HUDEP-2 (cell line): ENCODE results near the gene NCAM1.
"Not testable (repeated sequence)": the region's sequence is repeated elsewhere in the genome, so short reads cannot be mapped to it uniquely, and the experiment has no call there.

Experiments used
- DNase-seq, 76 experiments: peaks; one replicate each; lab custom pipeline; 2025; ENCODE audit not compliant: unreplicated experiment in 76 of 76; lab: John Stamatoyannopoulos, UW

Gene NCAM1

GRCh38 chr11:112961146-112961668 is at the start of gene NCAM1:
Gene NCAM1 (plus strand): TSS chr11:112961420.
- peak in 2 of 76 experiments; percentile 1 to 2 for DNase-seq

- DNase-seq = no peak
Observed at GRCh38 chr11:112922606-112923005, 38.6 kb upstream of the NCAM1 start.

GRCh38 chr11:112924836-112925235 is 36.4 kb upstream of the NCAM1 start:
- not testable (repeated sequence) for DNase-seq

DNA sequence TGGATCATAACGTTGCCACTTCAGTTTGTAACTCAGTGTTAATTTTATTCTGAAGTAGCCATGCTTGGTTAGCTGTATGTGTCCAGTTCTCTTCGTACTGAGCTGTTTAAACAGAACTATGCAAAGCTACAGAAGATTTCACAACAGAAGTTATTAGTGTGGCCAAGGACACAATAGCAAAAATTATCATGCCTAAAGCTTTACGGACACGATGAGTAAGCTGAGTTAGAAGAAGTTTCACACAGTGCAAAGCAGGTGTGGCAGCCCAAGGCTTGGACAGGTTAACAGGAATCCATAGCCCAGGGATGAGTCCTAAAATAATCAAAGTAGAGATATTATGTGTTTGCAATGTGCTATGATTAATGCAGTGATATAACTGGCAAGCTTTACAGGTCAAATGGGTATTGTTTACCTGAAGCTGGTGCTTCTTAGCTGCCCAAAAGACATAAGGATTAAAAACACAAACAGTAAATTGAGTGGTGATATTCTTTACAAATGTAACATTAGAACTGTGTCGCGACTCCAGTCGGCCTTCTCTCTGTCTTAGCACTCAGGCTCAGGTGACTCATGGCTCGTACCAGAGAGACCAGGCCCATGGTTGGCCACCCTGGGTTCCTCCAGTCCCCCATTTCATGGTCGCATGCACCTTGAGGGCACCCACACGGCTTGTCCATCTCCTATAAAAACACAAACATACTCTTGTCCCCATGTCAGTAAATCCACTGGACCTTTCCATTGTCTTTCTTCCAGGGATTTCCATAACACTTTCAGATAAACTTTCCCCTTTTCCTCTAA is 35.5 kb upstream of the NCAM1 start:
- DNase-seq = no peak

- DNase-seq = no peak
Observed at GRCh38 chr11:112928136-112928535, 33.1 kb upstream of the NCAM1 start.

- DNase-seq = no peak
Observed at GRCh38 chr11:112929432-112929831, 31.8 kb upstream of the NCAM1 start.

- no peak for DNase-seq
Observed at GRCh38 chr11:112931703-112932102, 29.5 kb upstream of the NCAM1 start.

GRCh38 chr11:112932593-112932992 is 28.6 kb upstream of the NCAM1 start:
- no peak for DNase-seq

DNA sequence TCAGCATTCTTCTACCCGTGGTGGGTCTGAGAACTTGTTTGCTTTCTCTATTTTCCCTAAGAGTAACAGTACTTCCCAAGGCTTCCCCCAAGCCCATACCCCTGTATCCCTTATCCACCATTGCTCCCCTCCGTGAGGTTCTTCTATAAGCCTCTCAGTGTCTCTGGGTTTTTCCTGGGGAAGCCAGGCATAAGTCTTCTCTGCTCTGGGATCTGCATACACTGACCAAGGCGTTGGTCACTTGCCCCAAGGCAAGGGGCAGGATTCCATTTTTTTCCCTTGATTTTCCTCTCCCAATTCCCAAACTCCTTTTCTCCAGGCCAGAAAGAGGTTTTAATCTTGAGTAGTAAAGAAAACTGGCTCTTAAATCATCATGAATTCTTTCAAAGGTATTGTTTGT is 27.2 kb upstream of the NCAM1 start:
- DNase-seq = no peak

- no peak for DNase-seq
Observed at GRCh38 chr11:112941104-112941503, 20.1 kb upstream of the NCAM1 start.

DNA sequence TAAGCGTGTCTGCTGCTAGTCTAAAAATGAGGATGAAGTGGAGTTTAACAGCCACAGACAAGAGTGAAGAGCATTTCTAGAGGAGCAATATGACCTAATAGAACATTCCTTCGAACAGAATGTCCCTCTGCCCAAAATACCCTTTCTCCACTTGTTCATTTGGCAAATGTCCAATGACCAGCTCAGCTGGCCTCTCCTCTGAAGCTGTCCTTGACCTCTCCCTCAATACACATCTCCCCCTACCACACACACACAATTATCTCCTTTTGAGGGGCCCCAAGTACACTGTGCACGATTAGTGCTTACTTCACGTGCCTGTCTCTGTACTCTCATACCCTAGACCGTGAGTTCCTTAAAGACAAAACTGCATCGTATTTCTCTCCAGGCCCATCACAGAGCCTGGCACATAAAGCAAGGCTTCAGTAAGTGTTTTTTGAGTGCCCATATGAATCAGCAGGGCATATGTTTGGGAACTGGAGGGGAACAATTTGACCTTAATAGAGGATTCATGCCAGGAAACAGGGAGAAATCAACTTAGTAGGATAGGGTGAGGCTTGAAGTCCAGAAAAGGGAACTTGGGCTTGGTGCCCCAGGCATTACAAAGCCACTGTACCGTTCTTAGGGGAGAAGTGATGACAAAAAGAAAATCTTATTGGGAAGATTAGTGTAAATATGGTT is 18.1 kb upstream of the NCAM1 start:
- DNase-seq = no peak

DNA sequence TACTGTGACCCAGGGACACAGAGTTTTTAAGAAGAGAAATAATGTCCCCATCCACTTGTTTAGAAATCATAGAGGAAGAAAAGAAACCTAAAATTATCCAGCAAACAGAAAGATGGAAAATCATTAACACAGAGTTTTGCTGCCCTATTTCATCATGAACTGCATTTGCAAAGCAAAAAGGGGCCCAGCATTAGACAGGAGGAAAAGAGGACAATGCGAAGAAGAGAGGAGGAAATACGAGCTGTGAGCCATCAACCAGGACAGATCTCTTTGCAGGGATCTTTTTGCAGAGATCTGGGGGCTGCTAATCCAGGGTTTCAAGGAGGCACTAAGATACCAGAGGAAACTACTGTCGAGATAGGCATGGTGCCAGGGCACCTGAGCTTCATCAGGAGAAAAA is 14.4 kb upstream of the NCAM1 start:
- no peak for DNase-seq

GRCh38 chr11:112949781-112950575 is 11.2 kb upstream of the NCAM1 start:
- DNase-seq = no peak

- DNase-seq = no peak
Observed at GRCh38 chr11:112958670-112959069, 2.5 kb upstream of the NCAM1 start.

- DNase-seq = no peak
Observed at GRCh38 chr11:112961751-112962578, 745 bp downstream of the NCAM1 start.

GRCh38 chr11:112962579-112963367 is 1.6 kb downstream of the NCAM1 start:
- DNase-seq = no peak

DNA sequence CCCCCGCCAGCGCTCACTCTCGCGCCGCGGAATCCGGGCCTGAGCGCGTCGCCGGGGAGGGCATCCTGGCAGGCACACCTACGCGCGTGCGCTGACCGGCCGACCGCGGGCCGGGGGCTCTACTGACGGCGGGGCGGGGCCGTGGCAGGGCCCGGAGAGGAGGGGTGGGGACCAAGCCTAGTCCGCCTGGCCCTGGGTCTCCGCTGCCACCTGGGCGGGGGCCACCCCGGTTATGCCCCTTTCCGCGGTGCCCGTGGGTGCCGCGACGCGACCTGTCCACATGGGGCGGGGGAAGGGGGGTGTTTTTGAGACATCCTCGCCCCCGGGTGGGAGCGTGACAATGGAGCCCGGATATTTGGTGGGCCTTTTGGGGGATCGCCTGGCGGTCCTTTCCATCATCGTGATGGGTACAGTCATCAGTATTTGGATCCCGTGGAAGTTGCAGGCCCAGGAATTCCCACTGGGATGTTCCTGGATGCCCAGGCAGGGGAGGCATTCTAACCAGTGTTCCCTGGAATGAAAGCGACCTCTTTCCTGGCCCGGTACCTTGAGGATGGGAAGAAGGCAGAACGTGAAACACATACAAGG is 2.2 kb downstream of the NCAM1 start:
- DNase-seq = no peak

- no peak for DNase-seq
Observed at GRCh38 chr11:112965656-112966055, 4.4 kb downstream of the NCAM1 start.

GRCh38 chr11:112966561-112966960 is 5.3 kb downstream of the NCAM1 start:
- DNase-seq = no peak
